Parathyroid adenoma (tissue), 2 donors: ENCODE measurements around the gene SHISA4.

ENCODE experiments used
- H2AFZ ChIP-seq: fragments of 300-600 bp; sonication (generic); one replicate; pipeline ENCODE4 v1.7.0; 2017; ENCODE audit warnings: antibody characterized with exemption, mild to moderate bottlenecking
- H3K27ac ChIP-seq: fragments of 300-600 bp; sonication (generic); one replicate; pipeline ENCODE4 v1.7.0; 2017
- H3K27me3 ChIP-seq: fragments of 300-600 bp; sonication (generic); one replicate; pipeline ENCODE4 v1.7.0; 2017; ENCODE audit warnings: low read length; ENCODE audit not compliant: control insufficient read depth, insufficient read depth
- H3K36me3 ChIP-seq: fragments of 300-600 bp; sonication (generic); one replicate; pipeline ENCODE4 v1.7.0; 2017; ENCODE audit warnings: low read length; ENCODE audit not compliant: control insufficient read depth, insufficient read depth
- H3K4me1 ChIP-seq: fragments of 300-600 bp; sonication (generic); one replicate; pipeline ENCODE4 v1.7.0; 2017; ENCODE audit warnings: control low read depth
- H3K4me2 ChIP-seq: fragments of 300-600 bp; sonication (generic); one replicate; pipeline ENCODE4 v1.7.0; 2017; ENCODE audit warnings: low read length
- H3K4me3 ChIP-seq: fragments of 300-600 bp; sonication (generic); one replicate; pipeline ENCODE4 v1.7.0; 2017; ENCODE audit warnings: low read depth, low read length
- H3K79me2 ChIP-seq: fragments of 300-600 bp; sonication (generic); one replicate; pipeline ENCODE4 v1.7.0; 2017; ENCODE audit warnings: control low read depth
- H3K9ac ChIP-seq: fragments of 300-600 bp; sonication (generic); one replicate; pipeline ENCODE4 v1.7.0; 2017; ENCODE audit warnings: mild to moderate bottlenecking
- H3K9me3 ChIP-seq: fragments of 300-600 bp; sonication (generic); one replicate; pipeline ENCODE4 v1.7.0; 2017; ENCODE audit warnings: low read length; ENCODE audit not compliant: control insufficient read depth
- CTCF ChIP-seq: fragments of 300-600 bp; sonication (generic); IDR thresholded peaks from one replicate; pipeline ENCODE4 v1.7.0; 2017; ENCODE audit warnings: antibody characterized with exemption, mild to moderate bottlenecking
- donor health status: primary hyperparathyroidism.

SHISA4 gene

GRCh38 chr1:201904579-201904978 lies 15.9 kb downstream of the SHISA4 start:
- no peak overlapping the region for H3K4me3 ChIP-seq
- no peak for TF ChIP-seq CTCF
- no peaks in the 10 kb centered on the region for H3K27me3 ChIP-seq
- H2AFZ ChIP-seq: no peak overlapping the region
- no peak overlapping the region for H3K4me2 ChIP-seq
- H3K9me3 ChIP-seq: no peaks in the 10 kb centered on the region
- H3K27ac ChIP-seq: no peak overlapping the region
- H3K9ac ChIP-seq: no peak overlapping the region
- no peaks in the 10 kb centered on the region for H3K36me3 ChIP-seq
- no peaks in the 10 kb centered on the region for H3K79me2 ChIP-seq
- peaks cover 2% of the 10 kb centered on the region for H3K4me1 ChIP-seq

- peak overlapping the region; percentile 13 for H3K27ac ChIP-seq
- no peaks in the 10 kb centered on the region for H3K79me2 ChIP-seq
- H3K27me3 ChIP-seq: no peaks in the 10 kb centered on the region
- peak overlapping the region; percentile 31 for H3K4me2 ChIP-seq
- no peaks in the 10 kb centered on the region for H3K36me3 ChIP-seq
- H2AFZ ChIP-seq: no peak overlapping the region
- no peak overlapping the region for H3K4me3 ChIP-seq
- no peak for TF ChIP-seq CTCF
- H3K9ac ChIP-seq: no peak overlapping the region
- H3K4me1 ChIP-seq: peaks cover 2% of the 10 kb centered on the region
- H3K9me3 ChIP-seq: no peaks in the 10 kb centered on the region
These were observed 16.7 kb downstream of the SHISA4 start for GRCh38 chr1:201905234-201905890.

GRCh38 chr1:201906336-201906735 lies 17.6 kb downstream of the SHISA4 start:
- H3K27me3 ChIP-seq: no peaks in the 10 kb centered on the region
- H3K4me2 ChIP-seq: no peak overlapping the region
- H3K9me3 ChIP-seq: no peaks in the 10 kb centered on the region
- TF ChIP-seq CTCF: no peak
- H3K9ac ChIP-seq: no peak overlapping the region
- H3K4me3 ChIP-seq: no peak overlapping the region
- H3K27ac ChIP-seq: no peak overlapping the region
- no peak overlapping the region for H2AFZ ChIP-seq
- H3K79me2 ChIP-seq: no peaks in the 10 kb centered on the region
- H3K4me1 ChIP-seq: peaks cover 2% of the 10 kb centered on the region
- H3K36me3 ChIP-seq: no peaks in the 10 kb centered on the region

GRCh38 chr1:201907621-201908020 lies 18.9 kb downstream of the SHISA4 start:
- Histone ChIP-seq H3K79me2 (no peaks in the 10 kb centered on the region), H3K9ac (no peak overlapping the region), H3K27me3 (no peaks in the 10 kb centered on the region), H3K4me2 (no peak overlapping the region), H3K9me3 (no peaks in the 10 kb centered on the region), H3K27ac (no peak overlapping the region), H3K4me1 (peaks cover 2% of the 10 kb centered on the region), H2AFZ (no peak overlapping the region), H3K4me3 (no peak overlapping the region), H3K36me3 (no peaks in the 10 kb centered on the region)
- TF ChIP-seq CTCF: no peak
